GM13976 (cell line): Measurements from ENCODE around the gene LYRM4.

Source experiments
- DNase-seq: peaks from one replicate; pipeline ENCODE4 v3.0.0; 2012; ENCODE audit warnings: low spot score
- CTCF ChIP-seq: IDR thresholded peaks from 2 replicates; pipeline ENCODE4 v1.5.1; 2012; ENCODE audit warnings: borderline replicate concordance, mild to moderate bottlenecking; ENCODE audit not compliant: insufficient read depth; ENCODE audit errors: extremely low read depth, missing control alignments, control extremely low read depth
- in situ Hi-C: fragments of 300-500 bp; cut with MboI; formaldehyde crosslinking; loops from one replicate; pipeline ENCODE4 v1.12.0; 2022; ENCODE audit warnings: low sequenced_read_pairs, mixed read lengths, inconsistent platforms; ENCODE audit not compliant: unreplicated experiment

The LYRM4 gene

GRCh38 chr6:5083813-5084359 lies 176.9 kb downstream of the LYRM4 start:
- in situ Hi-C loops: no loop called here
- no peak for TF ChIP-seq CTCF
- no peak for DNase-seq

GRCh38 chr6:5083307-5083583 lies 177.5 kb downstream of the LYRM4 start:
- DNase-seq: no peak
- TF ChIP-seq CTCF: no peak
- in situ Hi-C loops: no loop called here

GRCh38 chr6:5082487-5083306 lies 178.1 kb downstream of the LYRM4 start:
- no peak for TF ChIP-seq CTCF
- in situ Hi-C loops: no loop called here
- DNase-seq: no peak

- no peak for DNase-seq
- in situ Hi-C loops: no loop called here
- no peak for TF ChIP-seq CTCF
Measured at GRCh38 chr6:5081955-5082354, 178.8 kb downstream of the LYRM4 start.

GRCh38 chr6:5081182-5081581 lies 179.6 kb downstream of the LYRM4 start:
- no peak for TF ChIP-seq CTCF
- no peak for DNase-seq
- in situ Hi-C loops: no loop called here

GRCh38 chr6:5080574-5080973 lies 180.2 kb downstream of the LYRM4 start:
- TF ChIP-seq CTCF: no peak
- in situ Hi-C loops: no loop called here
- no peak for DNase-seq
